Endodermal cell (in vitro differentiated cells): ENCODE measurements around the gene RAB33A. TPM values are rescaled to one million over a fixed set of nuclear protein-coding genes. Genes with fewer than 3 reads are reported as not detected.

Experiments used
- DNase-seq: peaks from one replicate; pipeline ENCODE4 v3.0.0-alpha.2; 2017
- H3K27ac ChIP-seq: 2 replicates; pipeline ENCODE4 v1.5.1; 2013; ENCODE audit warnings: mild to moderate bottlenecking, low read depth, low read length, moderate library complexity
- H3K27me3 ChIP-seq: 2 replicates; pipeline ENCODE4 v1.6.1; 2013; ENCODE audit warnings: mild to moderate bottlenecking, low read length, moderate library complexity; ENCODE audit not compliant: insufficient read depth, control insufficient read depth, poor library complexity, severe bottlenecking
- H3K36me3 ChIP-seq: 2 replicates; pipeline ENCODE4 v1.7.0; 2013; ENCODE audit warnings: mild to moderate bottlenecking, low read length, moderate library complexity; ENCODE audit not compliant: control insufficient read depth, insufficient read depth
- H3K4me1 ChIP-seq: one replicate; pipeline ENCODE4 v1.7.0; 2013; ENCODE audit warnings: low read length; ENCODE audit not compliant: control insufficient read depth, insufficient read depth
- H3K4me3 ChIP-seq: 2 replicates; pipeline ENCODE4 v1.5.1; 2013; ENCODE audit warnings: mild to moderate bottlenecking, low read length, moderate library complexity
- H3K9ac ChIP-seq: 2 replicates; pipeline ENCODE4 v1.6.1; 2013; ENCODE audit warnings: mild to moderate bottlenecking, low read length, moderate library complexity; ENCODE audit not compliant: poor library complexity, severe bottlenecking; ENCODE audit errors: extremely low read depth
- H3K9me3 ChIP-seq: 2 replicates; pipeline ENCODE4 v1.6.1; 2013; ENCODE audit warnings: mild to moderate bottlenecking, low read length, moderate library complexity; ENCODE audit not compliant: control insufficient read depth
- H3K27ac Mint-ChIP-seq: 2 replicates; pipeline ENCODE4 v1.8.0; 2020; ENCODE audit warnings: mixed read lengths
- H3K27me3 Mint-ChIP-seq: 2 replicates; pipeline ENCODE4 v1.8.0; 2021; ENCODE audit warnings: mild to moderate bottlenecking, mixed read lengths; ENCODE audit not compliant: insufficient read depth
- H3K36me3 Mint-ChIP-seq: 2 replicates; pipeline ENCODE4 v1.8.0; 2020; ENCODE audit warnings: low read depth, mixed read lengths
- H3K4me1 Mint-ChIP-seq: 2 replicates; pipeline ENCODE4 v1.8.0; 2020; ENCODE audit warnings: mixed read lengths
- H3K4me3 Mint-ChIP-seq: 2 replicates; pipeline ENCODE4 v1.8.0; 2020; ENCODE audit warnings: mild to moderate bottlenecking, moderate library complexity, mixed read lengths
- H3K9me3 Mint-ChIP-seq: 2 replicates; pipeline ENCODE4 v1.8.0; 2020; ENCODE audit warnings: mild to moderate bottlenecking, mixed read lengths
- WGBS, 2 experiments: methylation state at CpG; one replicate each; pipeline versions ENCODE4 v1.1.5 to v1.1.7; 2013; ENCODE audit warnings: missing lambda C conversion rate in 2 of 2, mixed read lengths in 1 of 2; ENCODE audit not compliant: insufficient coverage in 1 of 2, insufficient read length in 1 of 2; 5-methylcytosine and 5-hydroxymethylcytosine counted together
- total RNA-seq, 2 donors: library from RNA; stranded (reverse); fragmentation: NEBNext Ultra II Directional in 1 of 2; extraction: Animal tissue kit (Norgen Biotek cat#: 25700) in 1 of 2; gene quantifications; 2 replicates in 1 of 2; 3 replicates in 1 of 2; pipeline ENCODE4 v1.2.1, GENCODE V29; 2021
- TF ChIP-seq, protein P1 (sequence below): fragments of 200-600 bp; sonication (generic); conservative IDR thresholded peaks from 2 replicates; pipeline ENCODE4 v1.5.0; 2021; ENCODE audit warnings: antibody characterized with exemption, mild to moderate bottlenecking

Gene RAB33A
- total RNA-seq, 2 donors from 2014 or later = not detected

DNA sequence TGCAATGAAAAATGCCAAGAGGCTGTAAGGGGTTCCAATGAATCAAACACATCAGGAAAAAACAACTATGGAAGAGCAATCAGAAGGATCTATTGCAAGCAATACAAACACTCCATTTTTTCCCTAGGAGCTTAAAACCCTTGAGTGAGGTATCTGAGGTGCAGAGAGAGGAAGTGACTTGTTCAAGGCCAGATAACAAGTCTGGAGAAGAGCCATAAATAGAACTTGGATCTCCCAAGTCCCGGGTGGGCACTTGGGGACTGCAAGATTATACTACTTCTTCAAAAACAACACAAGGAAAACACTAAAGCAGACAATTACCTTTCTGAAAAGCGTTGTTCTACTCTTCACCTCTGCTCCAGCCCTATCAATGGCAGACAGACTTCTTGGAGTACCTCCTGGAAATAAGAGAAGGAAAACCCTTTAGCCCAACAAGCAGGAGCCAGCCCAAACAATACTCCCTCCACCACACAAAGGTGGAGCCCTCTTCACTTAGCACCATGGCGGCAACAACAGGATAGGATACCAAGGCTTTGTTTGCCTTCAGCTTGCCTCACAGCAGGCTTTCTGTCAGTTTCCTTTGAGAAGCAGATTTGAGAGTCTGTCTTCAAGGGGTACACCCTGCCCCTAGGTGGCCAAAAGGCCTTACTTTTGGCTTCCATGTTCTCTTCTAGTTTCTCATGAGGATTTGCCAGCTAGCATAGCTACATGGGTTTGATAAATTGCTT lies 32.1 kb upstream of the RAB33A start:
- DNase-seq = peak; percentile 76
- Mint-ChIP-seq H3K36me3 (peaks cover 64% of the 10 kb centered on the region), H3K9me3 (peaks cover 23% of the 10 kb centered on the region), H3K4me3 (peak overlapping the region; percentile 21), H3K27ac (peak overlapping the region; percentile 69), H3K27me3 (no peaks in the 10 kb centered on the region), H3K4me1 (peaks cover 9% of the 10 kb centered on the region)
- TF ChIP-seq, protein P1, sequence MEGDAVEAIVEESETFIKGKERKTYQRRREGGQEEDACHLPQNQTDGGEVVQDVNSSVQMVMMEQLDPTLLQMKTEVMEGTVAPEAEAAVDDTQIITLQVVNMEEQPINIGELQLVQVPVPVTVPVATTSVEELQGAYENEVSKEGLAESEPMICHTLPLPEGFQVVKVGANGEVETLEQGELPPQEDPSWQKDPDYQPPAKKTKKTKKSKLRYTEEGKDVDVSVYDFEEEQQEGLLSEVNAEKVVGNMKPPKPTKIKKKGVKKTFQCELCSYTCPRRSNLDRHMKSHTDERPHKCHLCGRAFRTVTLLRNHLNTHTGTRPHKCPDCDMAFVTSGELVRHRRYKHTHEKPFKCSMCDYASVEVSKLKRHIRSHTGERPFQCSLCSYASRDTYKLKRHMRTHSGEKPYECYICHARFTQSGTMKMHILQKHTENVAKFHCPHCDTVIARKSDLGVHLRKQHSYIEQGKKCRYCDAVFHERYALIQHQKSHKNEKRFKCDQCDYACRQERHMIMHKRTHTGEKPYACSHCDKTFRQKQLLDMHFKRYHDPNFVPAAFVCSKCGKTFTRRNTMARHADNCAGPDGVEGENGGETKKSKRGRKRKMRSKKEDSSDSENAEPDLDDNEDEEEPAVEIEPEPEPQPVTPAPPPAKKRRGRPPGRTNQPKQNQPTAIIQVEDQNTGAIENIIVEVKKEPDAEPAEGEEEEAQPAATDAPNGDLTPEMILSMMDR = peak; percentile 46
- no peaks in the 10 kb centered on the region for H3K4me1 ChIP-seq
- H3K27me3 ChIP-seq = no peaks in the 10 kb centered on the region
- 48% methylated on average over 3 of the region's 3 CpGs; no CpG with 5 or more reads in 1 of the 2 experiments for WGBS, 2 experiments
- H3K9me3 ChIP-seq = no peaks in the 10 kb centered on the region
- no peak overlapping the region for H3K9ac ChIP-seq
- peaks cover 37% of the 10 kb centered on the region for H3K36me3 ChIP-seq
- no peak overlapping the region for H3K27ac ChIP-seq
- H3K4me3 ChIP-seq = peak overlapping the region; percentile 18

DNA sequence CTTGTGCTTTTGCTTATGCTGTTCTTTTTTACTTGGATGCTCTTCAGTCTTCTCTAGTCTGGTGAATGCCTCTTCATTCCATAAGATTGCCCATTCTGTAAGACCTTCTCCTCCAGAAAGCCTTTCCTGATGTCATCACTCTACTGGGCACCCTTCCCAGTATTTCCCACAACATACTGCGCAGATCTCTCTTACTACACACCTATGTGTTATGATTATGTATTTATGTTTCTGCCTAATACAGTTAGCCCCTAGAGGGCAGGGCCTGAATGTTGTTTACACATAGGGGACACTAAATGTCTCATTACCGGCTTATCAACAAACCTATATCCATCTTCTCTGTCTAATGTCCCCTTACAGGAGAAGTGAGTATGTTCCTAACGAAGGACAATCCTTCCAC lies 27.3 kb upstream of the RAB33A start:
- H3K27ac ChIP-seq = no peak overlapping the region

DNA sequence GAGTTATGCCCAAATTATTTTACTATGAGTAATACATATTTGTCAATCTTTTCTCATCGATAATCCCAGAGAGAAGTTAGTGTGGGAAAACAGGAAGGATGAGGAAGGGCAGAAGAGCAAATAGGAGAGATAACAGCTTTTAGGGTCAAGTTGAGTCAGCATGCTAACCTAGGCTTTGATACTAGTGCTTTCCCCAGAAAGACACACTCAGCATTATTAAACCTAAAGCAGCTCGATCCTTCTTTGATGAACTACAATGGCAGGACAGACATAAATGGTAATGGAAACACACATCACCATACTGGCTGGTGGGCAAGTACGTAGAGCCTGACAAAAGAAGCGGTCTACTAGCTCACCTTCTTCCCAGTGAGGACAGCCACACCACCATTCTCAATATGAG lies 26.6 kb upstream of the RAB33A start:
- no peaks in the 10 kb centered on the region for H3K27me3 Mint-ChIP-seq
- peaks cover 39% of the 10 kb centered on the region for H3K9me3 Mint-ChIP-seq
- H3K36me3 ChIP-seq = peaks cover 31% of the 10 kb centered on the region
- 91% methylated on average over 4 of the region's 4 CpGs; no CpG with 5 or more reads in 1 of the 2 experiments for WGBS, 2 experiments
- no peak overlapping the region for H3K27ac ChIP-seq
- TF ChIP-seq, protein P1 = no peak
- DNase-seq = no peak
- H3K4me1 Mint-ChIP-seq = peaks cover 5% of the 10 kb centered on the region
- no peak overlapping the region for H3K4me3 ChIP-seq
- no peaks in the 10 kb centered on the region for H3K27me3 ChIP-seq
- peaks cover 62% of the 10 kb centered on the region for H3K36me3 Mint-ChIP-seq
- no peaks in the 10 kb centered on the region for H3K4me1 ChIP-seq
- H3K9ac ChIP-seq = no peak overlapping the region
- no peak overlapping the region for H3K4me3 Mint-ChIP-seq
- no peak overlapping the region for H3K27ac Mint-ChIP-seq
- H3K9me3 ChIP-seq = no peaks in the 10 kb centered on the region

More for the DNA sequence above, 27.3 kb upstream of the RAB33A start:
- Histone ChIP-seq H3K9ac (no peak overlapping the region), H3K4me1 (no peaks in the 10 kb centered on the region), H3K4me3 (no peak overlapping the region), H3K9me3 (no peaks in the 10 kb centered on the region), H3K27me3 (no peaks in the 10 kb centered on the region), H3K36me3 (peaks cover 30% of the 10 kb centered on the region)
- TF ChIP-seq, protein P1 = no peak
- Mint-ChIP-seq H3K36me3 (peaks cover 59% of the 10 kb centered on the region), H3K4me1 (peaks cover 7% of the 10 kb centered on the region), H3K27me3 (no peaks in the 10 kb centered on the region), H3K9me3 (peaks cover 35% of the 10 kb centered on the region), H3K4me3 (no peak overlapping the region), H3K27ac (no peak overlapping the region)
- WGBS, 2 experiments = 91 to 100% methylated on average over 1 to 2 of the region's 3 CpGs
- no peak for DNase-seq
